ENCODE results near the gene PSEN1.

The PSEN1 gene

GRCh38 chr14:73245480-73246325 is 109.4 kb downstream of the PSEN1 start:
- no peaks in the 10 kb centered on the region for H3K79me1 ChIP-seq (ENCODE audit: low read length)
- H2AFZ ChIP-seq (ENCODE audit: insufficient read depth, low read length, poor library complexity): peak overlapping the region; percentile 27
- no CpG with 5 or more reads among the region's 64 CpGs for WGBS (ENCODE audit: extremely low coverage, insufficient coverage, insufficient read length)
- no peaks in the 10 kb centered on the region for H3K9me3 ChIP-seq (ENCODE audit: insufficient read depth, low read depth, low read length)
- peak overlapping the region; percentile 37 for H3K4me2 ChIP-seq (ENCODE audit: low read length)
- H3K27me3 ChIP-seq (ENCODE audit: insufficient read depth, low read length): peaks cover 5% of the 10 kb centered on the region
- no peaks in the 10 kb centered on the region for H3K79me2 ChIP-seq (ENCODE audit: control insufficient read depth, insufficient read depth, low read length, poor library complexity)
- no peak overlapping the region for H4K91ac ChIP-seq (ENCODE audit: low read depth, low read length)
- H3K9ac ChIP-seq (ENCODE audit: low read length): no peak overlapping the region
- no peaks in the 10 kb centered on the region for H3K36me3 ChIP-seq (ENCODE audit: control insufficient read depth in 1 of 2, insufficient read depth in 2 of 2, low read length in 2 of 2)
- no peak overlapping the region for H4K8ac ChIP-seq (ENCODE audit: low read depth, low read length)
- H2BK5ac ChIP-seq (ENCODE audit: low read depth, low read length, poor library complexity): no peak overlapping the region
- H3K18ac ChIP-seq (ENCODE audit: low read length): no peak overlapping the region
- H3K4me1 ChIP-seq (ENCODE audit: control insufficient read depth in 1 of 2, insufficient read depth in 2 of 2, low read length in 2 of 2): no peaks in the 10 kb centered on the region
- H3K4ac ChIP-seq (ENCODE audit: low read depth, low read length): no peak overlapping the region
- H2BK120ac ChIP-seq (ENCODE audit: insufficient read depth, low read length, poor library complexity): no peak overlapping the region
- no peak overlapping the region for H4K12ac ChIP-seq (ENCODE audit: low read depth, low read length)
- H3K23ac ChIP-seq (ENCODE audit: low read length): no peak overlapping the region
- H3K14ac ChIP-seq (ENCODE audit: low read length): no peak overlapping the region
- H2AK5ac ChIP-seq (ENCODE audit: low read length): no peak overlapping the region
- peak overlapping the region; percentile 29 for H3K4me3 ChIP-seq (ENCODE audit: low read depth, low read length)
- H3K27ac ChIP-seq (ENCODE audit: low read depth, low read length): no peak overlapping the region
- H2BK12ac ChIP-seq (ENCODE audit: low read length): no peak overlapping the region
- DNase-seq: peak; percentile 46 to 56

DNA sequence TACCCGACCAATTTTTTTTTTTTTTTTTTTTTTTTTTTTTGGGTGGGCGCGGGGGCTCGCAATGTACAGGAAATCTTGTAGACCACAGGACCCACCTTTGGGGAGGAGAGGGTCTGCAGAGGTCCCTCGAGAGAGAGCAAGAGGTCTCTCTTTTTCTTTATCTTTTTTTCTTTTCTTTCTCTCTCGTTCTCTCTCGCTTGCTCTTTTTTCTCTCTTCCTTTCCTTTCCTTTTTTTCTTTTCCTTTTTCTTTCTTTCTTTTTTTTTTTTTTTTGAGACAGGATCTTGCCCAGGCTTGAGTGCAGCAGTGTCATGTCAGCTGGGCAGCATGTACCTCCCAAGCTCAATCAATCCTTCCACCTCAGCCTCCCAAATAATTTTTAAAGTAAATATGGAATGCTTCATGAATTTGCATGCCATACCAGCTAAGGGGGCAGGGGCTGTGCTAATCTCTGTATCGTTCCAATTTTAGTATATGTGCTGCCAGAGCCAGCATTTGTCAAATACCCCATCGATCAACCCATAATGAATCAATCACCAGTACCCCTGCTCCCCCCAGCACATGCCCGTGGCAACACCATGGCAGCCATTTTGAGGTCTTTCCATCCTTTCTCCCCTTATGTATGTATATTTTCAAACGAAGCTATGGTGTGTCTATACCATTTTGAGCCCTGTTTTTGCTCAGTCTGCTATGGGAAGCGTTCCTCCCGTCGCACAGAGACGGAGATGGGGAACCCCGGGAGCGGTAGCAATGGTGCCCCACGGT is 110.3 kb downstream of the PSEN1 start:
- Histone ChIP-seq H3K9me3 (ENCODE audit: insufficient read depth, low read depth, low read length) (no peaks in the 10 kb centered on the region), H3K18ac (ENCODE audit: low read length) (no peak overlapping the region), H3K27ac (ENCODE audit: low read depth, low read length) (no peak overlapping the region), H2AK5ac (ENCODE audit: low read length) (no peak overlapping the region), H3K4ac (ENCODE audit: low read depth, low read length) (no peak overlapping the region), H4K12ac (ENCODE audit: low read depth, low read length) (no peak overlapping the region), H2BK5ac (ENCODE audit: low read depth, low read length, poor library complexity) (no peak overlapping the region), H2BK120ac (ENCODE audit: insufficient read depth, low read length, poor library complexity) (no peak overlapping the region), H2BK12ac (ENCODE audit: low read length) (no peak overlapping the region), H3K4me1 (ENCODE audit: control insufficient read depth in 1 of 2, insufficient read depth in 2 of 2, low read length in 2 of 2) (no peaks in the 10 kb centered on the region), H4K8ac (ENCODE audit: low read depth, low read length) (no peak overlapping the region), H3K4me2 (ENCODE audit: low read length) (no peak overlapping the region), H3K4me3 (ENCODE audit: low read depth, low read length) (no peak overlapping the region), H3K79me2 (ENCODE audit: control insufficient read depth, insufficient read depth, low read length, poor library complexity) (no peaks in the 10 kb centered on the region), H3K23ac (ENCODE audit: low read length) (no peak overlapping the region), H3K9ac (ENCODE audit: low read length) (no peak overlapping the region), H3K36me3 (ENCODE audit: control insufficient read depth in 1 of 2, insufficient read depth in 2 of 2, low read length in 2 of 2) (no peaks in the 10 kb centered on the region), H3K27me3 (ENCODE audit: insufficient read depth, low read length) (no peaks in the 10 kb centered on the region), H3K14ac (ENCODE audit: low read length) (no peak overlapping the region), H2AFZ (ENCODE audit: insufficient read depth, low read length, poor library complexity) (no peak overlapping the region), H4K91ac (ENCODE audit: low read depth, low read length) (no peak overlapping the region), H3K79me1 (ENCODE audit: low read length) (no peaks in the 10 kb centered on the region)
- DNase-seq: no peak
- WGBS (ENCODE audit: extremely low coverage, insufficient coverage, insufficient read length): no CpG with 5 or more reads among the region's 18 CpGs

- no peaks in the 10 kb centered on the region for H3K4me1 ChIP-seq (ENCODE audit: control insufficient read depth in 1 of 2, insufficient read depth in 2 of 2, low read length in 2 of 2)
- WGBS (ENCODE audit: extremely low coverage, insufficient coverage, insufficient read length): no CpG with 5 or more reads among the region's 9 CpGs
These were observed 112.0 kb downstream of the PSEN1 start for GRCh38 chr14:73248108-73248868.

GRCh38 chr14:73249108-73249507 is 112.8 kb downstream of the PSEN1 start:
- H3K14ac ChIP-seq (ENCODE audit: low read length): no peak overlapping the region
- H3K4me3 ChIP-seq (ENCODE audit: low read depth, low read length): no peak overlapping the region
- no peaks in the 10 kb centered on the region for H3K4me1 ChIP-seq (ENCODE audit: control insufficient read depth in 1 of 2, insufficient read depth in 2 of 2, low read length in 2 of 2)
- H3K9ac ChIP-seq (ENCODE audit: low read length): no peak overlapping the region
- no peak for DNase-seq
- no peaks in the 10 kb centered on the region for H3K79me2 ChIP-seq (ENCODE audit: control insufficient read depth, insufficient read depth, low read length, poor library complexity)
- H2AFZ ChIP-seq (ENCODE audit: insufficient read depth, low read length, poor library complexity): no peak overlapping the region
- no peaks in the 10 kb centered on the region for H3K79me1 ChIP-seq (ENCODE audit: low read length)
- H3K36me3 ChIP-seq (ENCODE audit: control insufficient read depth in 1 of 2, insufficient read depth in 2 of 2, low read length in 2 of 2): no peaks in the 10 kb centered on the region
- no peak overlapping the region for H3K4ac ChIP-seq (ENCODE audit: low read depth, low read length)
- H4K8ac ChIP-seq (ENCODE audit: low read depth, low read length): no peak overlapping the region
- H2BK120ac ChIP-seq (ENCODE audit: insufficient read depth, low read length, poor library complexity): no peak overlapping the region
- H3K9me3 ChIP-seq (ENCODE audit: insufficient read depth, low read depth, low read length): no peaks in the 10 kb centered on the region
- WGBS (ENCODE audit: extremely low coverage, insufficient coverage, insufficient read length): no CpG with 5 or more reads among the region's 1 CpG
- no peak overlapping the region for H3K27ac ChIP-seq (ENCODE audit: low read depth, low read length)
- H2AK5ac ChIP-seq (ENCODE audit: low read length): no peak overlapping the region
- H3K23ac ChIP-seq (ENCODE audit: low read length): no peak overlapping the region
- no peak overlapping the region for H2BK5ac ChIP-seq (ENCODE audit: low read depth, low read length, poor library complexity)
- no peak overlapping the region for H3K4me2 ChIP-seq (ENCODE audit: low read length)
- no peak overlapping the region for H4K91ac ChIP-seq (ENCODE audit: low read depth, low read length)
- H2BK12ac ChIP-seq (ENCODE audit: low read length): no peak overlapping the region
- no peak overlapping the region for H3K18ac ChIP-seq (ENCODE audit: low read length)
- no peak overlapping the region for H4K12ac ChIP-seq (ENCODE audit: low read depth, low read length)
- no peaks in the 10 kb centered on the region for H3K27me3 ChIP-seq (ENCODE audit: insufficient read depth, low read length)

More at GRCh38 chr14:73248108-73248868, 112.0 kb downstream of the PSEN1 start:
- Histone ChIP-seq H4K91ac (ENCODE audit: low read depth, low read length) (no peak overlapping the region), H3K9ac (ENCODE audit: low read length) (no peak overlapping the region), H3K4me2 (ENCODE audit: low read length) (no peak overlapping the region), H3K27me3 (ENCODE audit: insufficient read depth, low read length) (no peaks in the 10 kb centered on the region), H3K79me1 (ENCODE audit: low read length) (no peaks in the 10 kb centered on the region), H2AK5ac (ENCODE audit: low read length) (no peak overlapping the region), H2AFZ (ENCODE audit: insufficient read depth, low read length, poor library complexity) (no peak overlapping the region), H3K4ac (ENCODE audit: low read depth, low read length) (no peak overlapping the region), H4K12ac (ENCODE audit: low read depth, low read length) (no peak overlapping the region), H2BK5ac (ENCODE audit: low read depth, low read length, poor library complexity) (no peak overlapping the region), H2BK120ac (ENCODE audit: insufficient read depth, low read length, poor library complexity) (no peak overlapping the region), H3K4me3 (ENCODE audit: low read depth, low read length) (no peak overlapping the region), H3K27ac (ENCODE audit: low read depth, low read length) (no peak overlapping the region), H3K9me3 (ENCODE audit: insufficient read depth, low read depth, low read length) (no peaks in the 10 kb centered on the region), H3K14ac (ENCODE audit: low read length) (no peak overlapping the region), H4K8ac (ENCODE audit: low read depth, low read length) (no peak overlapping the region), H3K36me3 (ENCODE audit: control insufficient read depth in 1 of 2, insufficient read depth in 2 of 2, low read length in 2 of 2) (no peaks in the 10 kb centered on the region), H2BK12ac (ENCODE audit: low read length) (no peak overlapping the region), H3K18ac (ENCODE audit: low read length) (no peak overlapping the region), H3K23ac (ENCODE audit: low read length) (no peak overlapping the region), H3K79me2 (ENCODE audit: control insufficient read depth, insufficient read depth, low read length, poor library complexity) (no peaks in the 10 kb centered on the region)
- no peak for DNase-seq

Measured in trophoblast cell (in vitro differentiated cells and primary cell).